Esophagus squamous epithelium (tissue), 5 donors: ENCODE measurements around the gene KHNYN. TPM values are rescaled to one million over a fixed set of nuclear protein-coding genes. Genes with fewer than 3 reads are reported as not detected.
"Not testable (repeated sequence)": the region's sequence is repeated elsewhere in the genome, so short reads cannot be mapped to it uniquely, and the experiment has no call there.

ENCODE experiments used
- DNase-seq: peaks from one replicate; lab custom pipeline; 2025; lab: John Stamatoyannopoulos, UW
- H3K27ac ChIP-seq, 4 donors: fragments of 200-600 bp; sonication (generic); one replicate each; pipeline ENCODE4 v1.5.1; 2016 to 2019; ENCODE audit warnings: mild to moderate bottlenecking in 1 of 4
- H3K27me3 ChIP-seq, 4 donors: fragments of 200-600 bp; sonication (generic); 1 replicate in 3 of 4; 2 replicates in 1 of 4; pipeline versions ENCODE4 v1.5.1 to v1.6.0; 2017 to 2021; ENCODE audit warnings: antibody characterized with exemption in 1 of 4
- H3K36me3 ChIP-seq, 3 donors: fragments of 200-600 bp; sonication (generic); one replicate each; pipeline ENCODE4 v1.5.1; 2016 to 2019
- H3K4me1 ChIP-seq, 3 donors: fragments of 200-600 bp; sonication (generic); one replicate each; pipeline ENCODE4 v1.5.1; 2017 to 2019
- H3K4me3 ChIP-seq, 4 donors: fragments of 200-600 bp; sonication (generic); 1 replicate in 3 of 4; 2 replicates in 1 of 4; pipeline ENCODE4 v1.5.1; 2016 to 2019; ENCODE audit warnings: mild to moderate bottlenecking in 2 of 4, moderate library complexity in 1 of 4
- H3K9me3 ChIP-seq, 3 donors: fragments of 200-600 bp; sonication (generic); one replicate each; pipeline ENCODE4 v1.5.1; 2016 to 2019
- POLR2A ChIP-seq, 4 donors: fragments of 450-650 bp; IDR thresholded peaks; one replicate each; pipeline ENCODE4 v1.6.1; 2017; ENCODE audit warnings: antibody characterized with exemption in 4 of 4, mild to moderate bottlenecking in 4 of 4, moderate library complexity in 3 of 4
- WGBS, 2 donors: methylation state at CpG; one replicate each; pipeline ENCODE4 v1.1.5; 2018; 5-methylcytosine and 5-hydroxymethylcytosine counted together
- intact Hi-C: fragments of 100-400 bp; cut with DNase I; formaldehyde crosslinking; loops from one replicate; pipeline ENCODE4 v1.15.0; 2022
- total RNA-seq, 4 donors: library from RNA; depleted of rRNA; stranded (reverse); fragments of >200 nt; gene quantifications; one replicate each; pipeline ENCODE4 v1.1.0, GENCODE V29; 2016
- TF ChIP-seq, protein P1 (sequence below), 6 experiments: fragments of 450-650 bp in 4 of 6; fragments of 200-600 bp in 2 of 6; sonication (generic) in 2 of 6; IDR thresholded peaks; one replicate each; pipeline ENCODE4 v1.5.1; 2016 to 2019; ENCODE audit warnings: antibody characterized with exemption in 6 of 6, mild to moderate bottlenecking in 4 of 6, moderate library complexity in 4 of 6
- donor health status: DM: yes; HTN: yes; CAD: no.

Gene KHNYN
- total RNA-seq, 4 donors from 2014 or later: 35.6 to 68.9 (median 42.9) TPM

GRCh38 chr14:24387009-24387345 is 42.8 kb upstream of the KHNYN start:
- TF ChIP-seq POLR2A (IDR thresholded peaks at IDR 0.05): no peak
- TF ChIP-seq, protein P1, sequence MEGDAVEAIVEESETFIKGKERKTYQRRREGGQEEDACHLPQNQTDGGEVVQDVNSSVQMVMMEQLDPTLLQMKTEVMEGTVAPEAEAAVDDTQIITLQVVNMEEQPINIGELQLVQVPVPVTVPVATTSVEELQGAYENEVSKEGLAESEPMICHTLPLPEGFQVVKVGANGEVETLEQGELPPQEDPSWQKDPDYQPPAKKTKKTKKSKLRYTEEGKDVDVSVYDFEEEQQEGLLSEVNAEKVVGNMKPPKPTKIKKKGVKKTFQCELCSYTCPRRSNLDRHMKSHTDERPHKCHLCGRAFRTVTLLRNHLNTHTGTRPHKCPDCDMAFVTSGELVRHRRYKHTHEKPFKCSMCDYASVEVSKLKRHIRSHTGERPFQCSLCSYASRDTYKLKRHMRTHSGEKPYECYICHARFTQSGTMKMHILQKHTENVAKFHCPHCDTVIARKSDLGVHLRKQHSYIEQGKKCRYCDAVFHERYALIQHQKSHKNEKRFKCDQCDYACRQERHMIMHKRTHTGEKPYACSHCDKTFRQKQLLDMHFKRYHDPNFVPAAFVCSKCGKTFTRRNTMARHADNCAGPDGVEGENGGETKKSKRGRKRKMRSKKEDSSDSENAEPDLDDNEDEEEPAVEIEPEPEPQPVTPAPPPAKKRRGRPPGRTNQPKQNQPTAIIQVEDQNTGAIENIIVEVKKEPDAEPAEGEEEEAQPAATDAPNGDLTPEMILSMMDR (IDR thresholded peaks at IDR 0.05): no peak
- no peak overlapping the region for H3K4me3 ChIP-seq

GRCh38 chr14:24387579-24387978 is 42.2 kb upstream of the KHNYN start:
- intact Hi-C loops: not testable (repeated sequence)

More at GRCh38 chr14:24387009-24387345, 42.8 kb upstream of the KHNYN start:
- no peak for DNase-seq
- 55 to 91% methylated on average over 2 of the region's 2 CpGs for WGBS, 2 donors
- intact Hi-C loops: no loop called here
- Histone ChIP-seq H3K27ac (no peak overlapping the region), H3K9me3 (no peaks in the 10 kb centered on the region), H3K36me3 (no peaks in the 10 kb centered on the region), H3K4me1 (peaks cover 0 to 24% (median 5%) of the 10 kb centered on the region in 3 donors), H3K27me3 (no peaks in the 10 kb centered on the region)

GRCh38 chr14:24388474-24389179 is 41.1 kb upstream of the KHNYN start:
- Histone ChIP-seq H3K36me3 (no peaks in the 10 kb centered on the region), H3K4me1 (peaks cover 0 to 34% (median 5%) of the 10 kb centered on the region in 3 donors), H3K4me3 (no peak overlapping the region), H3K27me3 (no peaks in the 10 kb centered on the region), H3K27ac (peak overlapping the region in 1 of 4 donors; percentile 30), H3K9me3 (no peaks in the 10 kb centered on the region)
- no peak for DNase-seq
- WGBS, 2 donors: 45 to 56% methylated on average over 2 of the region's 2 CpGs
- intact Hi-C loops: no loop called here
- TF ChIP-seq, protein P1 (IDR thresholded peaks at IDR 0.05): no peak
- TF ChIP-seq POLR2A (IDR thresholded peaks at IDR 0.05): no peak

More at GRCh38 chr14:24387579-24387978, 42.2 kb upstream of the KHNYN start:
- H3K27me3 ChIP-seq, H3K9me3 ChIP-seq, H3K4me3 ChIP-seq, H3K36me3 ChIP-seq, DNase-seq, H3K27ac ChIP-seq: not testable (repeated sequence)
- WGBS, 2 donors: 87% methylated on average over 5 of the region's 5 CpGs
- peaks cover 0 to 24% (median 5%) of the 10 kb centered on the region in 3 donors for H3K4me1 ChIP-seq

DNA sequence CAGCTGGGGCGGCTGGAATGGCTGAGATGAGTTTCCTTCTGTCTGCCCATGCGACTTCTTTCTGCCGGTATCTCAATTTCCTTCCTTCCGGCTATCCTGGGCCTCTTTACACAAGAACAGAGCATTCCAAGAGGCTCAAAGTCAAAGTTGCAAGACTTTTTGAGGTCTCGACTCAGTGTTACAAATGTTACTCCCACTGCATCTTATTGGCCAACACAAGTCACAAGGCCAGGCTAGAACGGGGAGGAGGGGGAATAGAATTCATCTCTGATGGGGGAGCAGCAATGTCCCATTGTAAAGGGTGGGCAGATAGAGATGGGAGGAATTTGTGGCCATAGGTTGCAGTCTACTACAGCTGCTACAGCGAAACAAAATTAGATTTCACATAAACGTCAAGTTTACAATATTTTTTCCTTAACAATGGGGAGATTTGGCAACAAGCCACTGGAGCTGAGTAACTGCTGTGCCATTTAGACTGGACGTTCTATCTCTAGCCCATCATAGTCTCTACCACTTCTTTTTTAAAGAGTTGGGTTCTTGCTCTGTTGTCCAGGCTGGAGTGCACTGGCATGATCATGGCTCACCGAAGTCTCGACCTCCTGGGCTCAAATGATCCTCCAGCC is 40.4 kb upstream of the KHNYN start:
- DNase-seq: no peak
- Histone ChIP-seq H3K27me3 (no peaks in the 10 kb centered on the region), H3K36me3 (no peaks in the 10 kb centered on the region), H3K4me3 (no peak overlapping the region), H3K27ac (peak overlapping the region in 1 of 4 donors; percentile 30), H3K9me3 (no peaks in the 10 kb centered on the region), H3K4me1 (peaks cover 0 to 39% (median 5%) of the 10 kb centered on the region in 3 donors)
- 60 to 70% methylated on average over 11 of the region's 11 CpGs for WGBS, 2 donors
- TF ChIP-seq, protein P1 (IDR thresholded peaks at IDR 0.05): no peak
- intact Hi-C loops: no loop called here

DNA sequence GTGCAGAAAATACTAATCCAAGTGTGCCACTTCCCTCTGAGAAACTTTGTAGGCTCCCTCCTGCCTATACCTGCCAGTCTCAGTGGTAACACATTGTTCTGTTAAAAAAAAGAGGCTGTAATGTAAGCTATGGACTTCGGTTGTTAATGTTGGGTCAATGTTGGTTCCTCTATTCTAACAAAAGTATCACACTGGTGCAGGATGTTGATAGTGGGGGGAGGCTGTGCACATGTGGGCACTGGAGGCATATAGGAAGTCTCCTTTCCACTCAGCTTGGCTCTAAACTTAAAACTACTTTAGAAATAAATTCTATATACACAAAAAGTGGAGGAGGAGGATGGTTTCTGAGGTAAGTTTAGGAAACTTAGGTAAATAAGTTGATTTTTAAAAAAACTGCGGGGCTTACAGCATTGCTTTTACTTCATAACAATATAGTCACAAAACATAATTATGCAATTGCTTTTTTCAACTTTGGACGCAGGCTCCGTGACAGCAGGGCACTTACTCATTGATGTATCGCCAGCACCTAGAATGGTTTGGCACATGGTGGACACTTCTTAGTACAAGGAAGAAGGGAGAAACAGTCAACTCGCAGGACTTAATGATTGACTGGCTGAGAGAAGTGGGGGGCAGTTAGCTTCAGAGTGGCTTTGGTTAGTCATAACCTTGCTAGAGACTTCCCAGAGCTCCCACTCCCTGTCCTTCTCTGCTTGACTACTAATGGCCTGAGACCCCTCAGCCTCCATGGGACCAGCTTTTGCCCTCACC is 38.9 kb upstream of the KHNYN start:
- Histone ChIP-seq H3K4me1 (peaks cover 4 to 48% (median 9%) of the 10 kb centered on the region in 3 donors), H3K36me3 (no peaks in the 10 kb centered on the region), H3K9me3 (no peaks in the 10 kb centered on the region), H3K27ac (peak overlapping the region in 2 of 4 donors; percentile 40 to 85), H3K4me3 (no peak overlapping the region), H3K27me3 (no peaks in the 10 kb centered on the region)
- TF ChIP-seq POLR2A (IDR thresholded peaks at IDR 0.05): no peak
- TF ChIP-seq, protein P1 (IDR thresholded peaks at IDR 0.05): no peak
- intact Hi-C loops: no loop called here
- 46 to 56% methylated on average over 6 of the region's 6 CpGs for WGBS, 2 donors
- no peak for DNase-seq
